Neural cell (in vitro differentiated cells): ENCODE measurements around the gene CYP4B1. TPM values are rescaled to one million over a fixed set of nuclear protein-coding genes. Genes with fewer than 3 reads are reported as not detected.

Source experiments
- H2AFZ ChIP-seq: fragments of 200-600, 300-800 bp; sonication (generic), shearing (Covaris generic); 2 replicates; pipeline ENCODE4 v1.6.0; 2014; ENCODE audit warnings: low read depth, mild to moderate bottlenecking, antibody characterized with exemption, low read length, moderate library complexity
- H3F3A ChIP-seq: fragments of 200-600 bp; shearing (Covaris generic); 2 replicates; pipeline ENCODE4 v1.6.1; 2016; ENCODE audit warnings: mild to moderate bottlenecking, moderate library complexity, mixed read lengths, antibody characterized with exemption, low read length; ENCODE audit not compliant: insufficient read depth, poor library complexity, severe bottlenecking
- H3K27ac ChIP-seq: fragments of 200-600, 300-800 bp; sonication (generic), shearing (Covaris generic); 2 replicates; pipeline ENCODE4 v1.5.1; 2014; ENCODE audit warnings: mild to moderate bottlenecking, low read length, moderate library complexity
- H3K27me3 ChIP-seq: fragments of 300-800, 200-600 bp; sonication (generic), shearing (Covaris generic); 2 replicates; pipeline ENCODE4 v1.6.0; 2014; ENCODE audit warnings: mild to moderate bottlenecking, low read depth, low read length, moderate library complexity; ENCODE audit not compliant: insufficient read depth
- H3K36me3 ChIP-seq: fragments of 300-800, 200-600 bp; sonication (generic), shearing (Covaris generic); 2 replicates; pipeline ENCODE4 v1.5.1; 2014; ENCODE audit warnings: mild to moderate bottlenecking, antibody characterized with exemption, low read length, moderate library complexity; ENCODE audit not compliant: insufficient read depth
- H3K4me2 ChIP-seq: fragments of 300-800, 200-600 bp; sonication (generic), shearing (Covaris generic); 2 replicates; pipeline ENCODE4 v1.6.0; 2014; ENCODE audit warnings: mild to moderate bottlenecking, low read length
- H3K4me3 ChIP-seq: fragments of 300-800, 200-600 bp; sonication (generic), shearing (Covaris generic); 2 replicates; pipeline ENCODE4 v1.5.1; 2014; ENCODE audit warnings: mild to moderate bottlenecking, low read length, moderate library complexity
- H3K79me2 ChIP-seq: fragments of 200-600 bp; shearing (Covaris generic); replicated peaks from 2 replicates; pipeline ENCODE4 v1.6.0; 2014; ENCODE audit warnings: mild to moderate bottlenecking, low read length, moderate library complexity; ENCODE audit not compliant: insufficient read depth
- H3K9ac ChIP-seq: fragments of 300-800, 200-600 bp; sonication (generic), shearing (Covaris generic); 2 replicates; pipeline ENCODE4 v1.6.1; 2016; ENCODE audit warnings: mild to moderate bottlenecking, low read length, mixed read lengths
- H3K9me2 ChIP-seq: fragments of 200-600 bp; shearing (Covaris generic); 2 replicates; pipeline ENCODE4 v1.6.1; 2016; ENCODE audit warnings: mild to moderate bottlenecking, low read length, mixed read lengths; ENCODE audit not compliant: insufficient read depth
- H3K9me3 ChIP-seq: fragments of 200-600, 300-800 bp; sonication (generic), shearing (Covaris generic); 2 replicates; pipeline ENCODE4 v1.6.1; 2016; ENCODE audit warnings: mild to moderate bottlenecking, mixed run types, low read length, moderate library complexity, mixed read lengths
- H4K20me1 ChIP-seq: fragments of 200-600 bp; shearing (Covaris generic); 2 replicates; pipeline ENCODE4 v1.6.1; 2016; ENCODE audit warnings: mild to moderate bottlenecking, mixed run types; ENCODE audit not compliant: insufficient read depth
- CTCF ChIP-seq: fragments of 450-650 bp; IDR thresholded peaks from 2 replicates; pipeline ENCODE4 v1.5.1; 2014; ENCODE audit warnings: antibody characterized with exemption, mild to moderate bottlenecking, moderate library complexity; ENCODE audit not compliant: poor library complexity, severe bottlenecking
- EP300 ChIP-seq: fragments of 450-650 bp; conservative IDR thresholded peaks from 2 replicates; pipeline ENCODE4 v1.6.1; 2014; ENCODE audit warnings: antibody characterized with exemption, mild to moderate bottlenecking, moderate library complexity; ENCODE audit not compliant: poor library complexity, severe bottlenecking
- EZH2 ChIP-seq: fragments of 200-600, 300-800 bp; shearing (Covaris generic), sonication (generic); IDR thresholded peaks from 2 replicates; pipeline ENCODE4 v1.6.1; 2014; ENCODE audit warnings: antibody characterized with exemption, low read length, borderline replicate concordance, mild to moderate bottlenecking; ENCODE audit not compliant: insufficient read depth, poor library complexity, severe bottlenecking
- MXI1 ChIP-seq: fragments of 450-650 bp; conservative IDR thresholded peaks from 2 replicates; pipeline ENCODE4 v1.6.1; 2014; ENCODE audit warnings: antibody characterized with exemption, mild to moderate bottlenecking; ENCODE audit not compliant: poor library complexity, severe bottlenecking
- POLR2AphosphoS5 ChIP-seq: IDR thresholded peaks from 2 replicates; pipeline ENCODE4 v1.6.1; 2012
- RAD21 ChIP-seq: fragments of 450-650 bp; conservative IDR thresholded peaks from 2 replicates; pipeline ENCODE4 v1.6.1; 2014; ENCODE audit warnings: antibody characterized with exemption, mild to moderate bottlenecking, moderate library complexity
- REST ChIP-seq: IDR thresholded peaks from 2 replicates; pipeline ENCODE4 v1.6.1; 2012; ENCODE audit warnings: borderline replicate concordance
- SMC3 ChIP-seq: fragments of 450-650 bp; conservative IDR thresholded peaks from 2 replicates; pipeline ENCODE4 v1.6.1; 2014; ENCODE audit warnings: antibody characterized with exemption, mild to moderate bottlenecking, moderate library complexity; ENCODE audit not compliant: poor library complexity
- TAF1 ChIP-seq: IDR thresholded peaks from 2 replicates; pipeline ENCODE4 v1.6.1; 2012; ENCODE audit warnings: low read depth
- polyA plus RNA-seq: library from polyadenylated mRNA; depleted of rRNA; stranded (reverse); fragments of >200 nt; gene quantifications from 2 replicates; pipeline ENCODE4 v1.2.3, GENCODE V29; 2014

CYP4B1 gene
- polyA plus RNA-seq, 1 donor from 2014 or later: not detected

GRCh38 chr1:46769028-46769740, 29.7 kb upstream of the CYP4B1 start:
- TF ChIP-seq CTCF (no peak), SMC3 (no peak), REST (no peak), MXI1 (no peak), TAF1 (no peak), POLR2AphosphoS5 (no peak), EP300 (no peak), RAD21 (no peak), EZH2 (no peak)
- H3F3A ChIP-seq: no peaks in the 10 kb centered on the region
- H3K36me3 ChIP-seq: no peaks in the 10 kb centered on the region

GRCh38 chr1:46770541-46770940, 28.3 kb upstream of the CYP4B1 start:
- no peak overlapping the region for H3K4me2 ChIP-seq
- no peaks in the 10 kb centered on the region for H3K9me2 ChIP-seq
- no peaks in the 10 kb centered on the region for H3K79me2 ChIP-seq
- no peak overlapping the region for H2AFZ ChIP-seq
- H3K27me3 ChIP-seq: no peaks in the 10 kb centered on the region
- TF ChIP-seq TAF1 (no peak), EZH2 (no peak), CTCF (no peak), MXI1 (no peak), RAD21 (no peak), SMC3 (no peak), EP300 (no peak), POLR2AphosphoS5 (no peak), REST (no peak)
- H3K36me3 ChIP-seq: no peaks in the 10 kb centered on the region
- H3F3A ChIP-seq: no peaks in the 10 kb centered on the region
- no peak overlapping the region for H3K9ac ChIP-seq
- no peak overlapping the region for H3K4me3 ChIP-seq
- H4K20me1 ChIP-seq: no peaks in the 10 kb centered on the region
- H3K27ac ChIP-seq: no peak overlapping the region
- no peaks in the 10 kb centered on the region for H3K9me3 ChIP-seq

More at GRCh38 chr1:46769028-46769740, 29.7 kb upstream of the CYP4B1 start:
- H3K27ac ChIP-seq: no peak overlapping the region
- no peaks in the 10 kb centered on the region for H3K27me3 ChIP-seq
- H4K20me1 ChIP-seq: no peaks in the 10 kb centered on the region
- no peak overlapping the region for H3K9ac ChIP-seq
- H2AFZ ChIP-seq: no peak overlapping the region
- H3K4me2 ChIP-seq: no peak overlapping the region
- no peak overlapping the region for H3K4me3 ChIP-seq
- H3K9me2 ChIP-seq: no peaks in the 10 kb centered on the region
- no peaks in the 10 kb centered on the region for H3K9me3 ChIP-seq
- no peaks in the 10 kb centered on the region for H3K79me2 ChIP-seq
